Ovary (tissue), 9 donors: ENCODE measurements around the gene CACNA1C. TPM values are rescaled to one million over a fixed set of nuclear protein-coding genes. Genes with fewer than 3 reads are reported as not detected.

Source experiments
- DNase-seq, 5 donors: peaks; one replicate each; pipeline ENCODE4 v3.0.0-alpha.2; 2019 to 2020
- H3K27ac ChIP-seq, 2 donors: fragments of 200-600 bp; one replicate each; pipeline versions ENCODE4 v1.5.1 to v1.8.0; 2019 to 2022
- H3K27me3 ChIP-seq: fragments of 200-600 bp; one replicate; pipeline ENCODE4 v1.8.0; 2022
- H3K36me3 ChIP-seq: fragments of 200-600 bp; sonication (generic); one replicate; pipeline ENCODE4 v1.5.1; 2019
- H3K4me1 ChIP-seq: one replicate; pipeline ENCODE4 v1.8.1; 2013; ENCODE audit warnings: mild to moderate bottlenecking, moderate library complexity; ENCODE audit not compliant: insufficient read depth
- H3K4me3 ChIP-seq: fragments of 200-600 bp; sonication (generic); one replicate; pipeline ENCODE4 v1.5.1; 2017
- H3K9me3 ChIP-seq, 2 donors: fragments of 200-600 bp in 1 of 2; sonication (generic) in 1 of 2; one replicate each; pipeline versions ENCODE4 v1.5.1 to v1.8.1; 2013 to 2019; ENCODE audit warnings: mild to moderate bottlenecking in 1 of 2, moderate library complexity in 1 of 2
- EP300 ChIP-seq: sonication (generic); formaldehyde crosslinking; IDR thresholded peaks from one replicate; pipeline ENCODE4 v1.6.1; 2017; ENCODE audit warnings: antibody characterized with exemption
- POLR2A ChIP-seq: fragments of 450-650 bp; IDR thresholded peaks from one replicate; pipeline ENCODE4 v1.6.1; 2017; ENCODE audit warnings: antibody characterized with exemption, mild to moderate bottlenecking, moderate library complexity
- WGBS, 3 donors: extraction: QIAGEN DNeasy Blood & Tissue Kit in 1 of 3; methylation state at CpG; one replicate each; pipeline versions ENCODE4 v1.1.5 to v1.1.7; 2013 to 2017; 5-methylcytosine and 5-hydroxymethylcytosine counted together
- intact Hi-C, 4 donors: fragments of 100-400 bp; cut with DNase I; formaldehyde crosslinking; loops; one replicate each; pipeline versions ENCODE4 v1.11.0 to v1.15.1; 2022 to 2023
- polyA plus RNA-seq, 2 donors: library from polyadenylated mRNA; stranded (reverse); fragments of 200-250 nt in 1 of 2; fragments of 350-450 nt in 1 of 2; fragmentation: Illumina TruSeq in 1 of 2; extraction: RNeasy Lipid Tissue Mini Kit (QIAGEN cat#74804) in 1 of 2; gene quantifications; one replicate each; pipeline ENCODE4 v1.2.3, GENCODE V29; 2013 to 2014
- total RNA-seq, 7 donors: library from RNA; depleted of rRNA in 2 of 7; stranded (reverse); fragments of >200 nt in 2 of 7; fragmentation: NEBNext Ultra II Directional in 3 of 7; extraction: Animal tissue kit (Norgen Biotek cat#: 25700) in 3 of 7; gene quantifications; one replicate each; pipeline versions ENCODE4 v1.1.0 to v1.2.4, GENCODE V29; 2016 to 2023
- TF ChIP-seq, protein P1 (sequence below), 3 donors: fragments of 450-650 bp in 2 of 3; fragments of 200-600 bp in 1 of 3; IDR thresholded peaks; one replicate each; pipeline versions ENCODE4 v1.5.1 to v1.8.0; 2016 to 2022; ENCODE audit warnings: antibody characterized with exemption in 3 of 3, mild to moderate bottlenecking in 1 of 3
- donor health status: DM: no; HTN: no; CAD: no; lungs with moderate emphysema.
- donor health status: DM: no; HTN: no; CAD: no.
- donor health status: Bipolar disorder and iron deficiency.
- donor health status: DM: yes; HTN: yes; CAD: no.
- donor health status: DM: no; HTN: no; CAD: no.
- donor health status: DM: yes; HTN: yes; CAD: no.

CACNA1C gene
- total and polyA plus RNA-seq, 9 donors = 2.2 to 8.3 (median 3.7) TPM

DNA sequence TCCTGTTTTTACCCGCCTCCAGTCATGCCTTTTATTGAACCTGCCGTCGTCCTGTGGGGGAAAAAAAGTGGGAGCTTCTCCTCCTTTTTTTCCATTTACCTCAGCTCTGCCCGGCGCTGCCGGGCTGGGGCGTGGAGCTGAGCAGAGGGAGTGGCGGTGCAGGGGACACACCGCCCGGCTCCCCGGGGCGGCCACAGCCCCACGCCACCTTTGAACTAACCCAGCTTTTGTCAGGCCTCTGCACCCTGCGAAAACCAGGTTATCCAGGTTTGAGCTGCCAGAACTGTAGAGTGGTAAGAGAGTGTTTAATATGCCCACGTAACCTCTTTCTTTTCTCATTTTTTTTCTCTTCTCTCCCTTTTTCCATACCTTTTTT is 581.0 kb downstream of the CACNA1C start:
- peaks cover 2% of the 10 kb centered on the region for H3K4me1 ChIP-seq
- H3K27ac ChIP-seq = no peak overlapping the region
- WGBS, 3 donors = 92 to 94% (median 93%) methylated on average over 15 of the region's 15 CpGs
- intact Hi-C loops = no loop called here
- H3K9me3 ChIP-seq = no peaks in the 10 kb centered on the region
- H3K27me3 ChIP-seq = no peaks in the 10 kb centered on the region
- no peaks in the 10 kb centered on the region for H3K36me3 ChIP-seq
- H3K4me3 ChIP-seq = no peak overlapping the region
- TF ChIP-seq, protein P1, sequence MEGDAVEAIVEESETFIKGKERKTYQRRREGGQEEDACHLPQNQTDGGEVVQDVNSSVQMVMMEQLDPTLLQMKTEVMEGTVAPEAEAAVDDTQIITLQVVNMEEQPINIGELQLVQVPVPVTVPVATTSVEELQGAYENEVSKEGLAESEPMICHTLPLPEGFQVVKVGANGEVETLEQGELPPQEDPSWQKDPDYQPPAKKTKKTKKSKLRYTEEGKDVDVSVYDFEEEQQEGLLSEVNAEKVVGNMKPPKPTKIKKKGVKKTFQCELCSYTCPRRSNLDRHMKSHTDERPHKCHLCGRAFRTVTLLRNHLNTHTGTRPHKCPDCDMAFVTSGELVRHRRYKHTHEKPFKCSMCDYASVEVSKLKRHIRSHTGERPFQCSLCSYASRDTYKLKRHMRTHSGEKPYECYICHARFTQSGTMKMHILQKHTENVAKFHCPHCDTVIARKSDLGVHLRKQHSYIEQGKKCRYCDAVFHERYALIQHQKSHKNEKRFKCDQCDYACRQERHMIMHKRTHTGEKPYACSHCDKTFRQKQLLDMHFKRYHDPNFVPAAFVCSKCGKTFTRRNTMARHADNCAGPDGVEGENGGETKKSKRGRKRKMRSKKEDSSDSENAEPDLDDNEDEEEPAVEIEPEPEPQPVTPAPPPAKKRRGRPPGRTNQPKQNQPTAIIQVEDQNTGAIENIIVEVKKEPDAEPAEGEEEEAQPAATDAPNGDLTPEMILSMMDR (IDR thresholded peaks at IDR 0.05) = no peak
- TF ChIP-seq POLR2A (no peak), EP300 (no peak)
- DNase-seq = no peak

DNA sequence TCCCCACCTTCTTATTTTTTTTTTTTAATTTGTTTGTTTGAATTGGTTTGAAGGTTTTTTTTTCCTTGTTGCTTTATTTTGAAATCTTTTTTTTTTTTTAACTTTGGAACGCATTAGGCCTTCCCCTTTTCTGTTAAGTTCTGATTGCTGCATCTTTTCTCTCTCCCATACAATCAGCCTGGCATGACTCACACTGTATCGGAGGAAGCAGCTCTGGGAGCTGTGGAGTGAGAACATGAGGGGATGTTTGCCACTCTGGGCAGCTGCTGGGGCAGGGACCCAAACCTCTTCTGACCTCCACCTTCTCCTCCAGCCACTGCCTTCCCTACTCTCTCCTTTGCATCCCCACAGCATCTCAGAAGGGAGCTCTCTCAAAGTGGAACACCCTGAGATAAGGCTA is 581.7 kb downstream of the CACNA1C start:
- H3K4me3 ChIP-seq = no peak overlapping the region
- intact Hi-C loops = no loop called here
- 71 to 92% (median 86%) methylated on average over 2 of the region's 2 CpGs for WGBS, 3 donors
- no peaks in the 10 kb centered on the region for H3K27me3 ChIP-seq
- H3K27ac ChIP-seq = no peak overlapping the region
- H3K36me3 ChIP-seq = no peaks in the 10 kb centered on the region
- TF ChIP-seq EP300 (no peak), POLR2A (no peak)
- TF ChIP-seq, protein P1 (IDR thresholded peaks at IDR 0.05) = no peak
- DNase-seq = no peak
- peaks cover 2% of the 10 kb centered on the region for H3K4me1 ChIP-seq
- H3K9me3 ChIP-seq = no peaks in the 10 kb centered on the region

DNA sequence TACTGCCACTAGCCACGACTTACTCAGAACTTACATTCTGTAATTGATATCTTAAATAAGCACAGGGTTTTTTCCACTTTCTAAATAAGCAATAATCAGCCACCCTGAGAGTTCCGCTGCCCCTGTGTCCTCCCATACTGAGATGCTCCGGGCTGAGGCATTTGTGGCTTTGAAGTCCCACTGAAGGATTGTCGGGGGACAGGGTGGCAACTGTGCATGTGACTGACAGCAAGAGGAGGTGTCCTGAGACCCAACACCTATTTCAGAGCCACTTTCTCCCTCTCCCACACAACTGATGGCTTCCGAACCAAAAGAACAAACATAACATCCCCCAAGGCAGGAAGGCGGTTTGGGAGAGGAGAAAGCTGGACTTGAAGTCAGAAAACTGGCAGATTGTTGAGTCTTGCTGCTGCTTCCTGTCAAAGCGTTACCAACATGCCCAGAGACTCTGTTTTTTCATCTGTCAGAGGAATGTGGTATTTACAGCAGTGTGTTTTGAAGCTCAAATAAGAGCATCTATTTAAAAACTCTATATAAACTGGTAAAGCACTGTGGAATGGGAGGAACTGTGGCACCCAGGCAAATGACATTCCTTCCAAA is 584.1 kb downstream of the CACNA1C start:
- no peaks in the 10 kb centered on the region for H3K9me3 ChIP-seq
- H3K4me1 ChIP-seq = no peaks in the 10 kb centered on the region
- H3K4me3 ChIP-seq = no peak overlapping the region
- 69 to 76% (median 70%) methylated on average over 7 of the region's 7 CpGs for WGBS, 3 donors
- DNase-seq = no peak
- TF ChIP-seq EP300 (no peak), POLR2A (no peak)
- TF ChIP-seq, protein P1 (IDR thresholded peaks at IDR 0.05) = no peak
- intact Hi-C loops = no loop called here
- H3K27ac ChIP-seq = no peak overlapping the region
- H3K27me3 ChIP-seq = no peaks in the 10 kb centered on the region
- H3K36me3 ChIP-seq = no peaks in the 10 kb centered on the region

DNA sequence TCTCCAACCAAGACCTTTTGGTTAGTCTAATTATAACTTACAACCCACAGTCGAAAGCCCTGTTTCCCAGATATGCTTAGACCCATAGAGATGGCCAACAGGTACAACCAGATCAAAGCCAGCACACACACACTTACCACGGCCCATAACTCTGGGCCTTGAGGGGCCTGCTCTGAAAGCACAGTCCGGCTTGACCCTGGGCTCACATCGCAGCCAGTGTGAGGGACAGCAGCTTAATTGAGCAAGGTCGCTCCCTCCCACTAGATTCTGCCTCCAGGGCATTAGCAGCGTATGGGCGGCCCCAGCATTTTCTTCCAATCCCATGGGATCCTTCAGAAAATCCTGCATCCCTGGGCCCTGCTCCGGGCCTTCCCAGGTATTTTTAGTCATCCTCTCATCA is 584.6 kb downstream of the CACNA1C start:
- Histone ChIP-seq H3K36me3 (no peaks in the 10 kb centered on the region), H3K4me1 (no peaks in the 10 kb centered on the region), H3K27ac (no peak overlapping the region), H3K9me3 (no peaks in the 10 kb centered on the region), H3K4me3 (no peak overlapping the region), H3K27me3 (no peaks in the 10 kb centered on the region)
- 85 to 89% (median 88%) methylated on average over 8 of the region's 8 CpGs for WGBS, 3 donors
- intact Hi-C loops = no loop called here
- TF ChIP-seq EP300 (no peak), POLR2A (no peak)
- TF ChIP-seq, protein P1 (IDR thresholded peaks at IDR 0.05) = no peak
- DNase-seq = no peak
